Measurements from ENCODE around the gene VKORC1L1.
"Not testable (repeated sequence)": the region's sequence is repeated elsewhere in the genome, so short reads cannot be mapped to it uniquely, and the experiment has no call there.

VKORC1L1 gene

DNA sequence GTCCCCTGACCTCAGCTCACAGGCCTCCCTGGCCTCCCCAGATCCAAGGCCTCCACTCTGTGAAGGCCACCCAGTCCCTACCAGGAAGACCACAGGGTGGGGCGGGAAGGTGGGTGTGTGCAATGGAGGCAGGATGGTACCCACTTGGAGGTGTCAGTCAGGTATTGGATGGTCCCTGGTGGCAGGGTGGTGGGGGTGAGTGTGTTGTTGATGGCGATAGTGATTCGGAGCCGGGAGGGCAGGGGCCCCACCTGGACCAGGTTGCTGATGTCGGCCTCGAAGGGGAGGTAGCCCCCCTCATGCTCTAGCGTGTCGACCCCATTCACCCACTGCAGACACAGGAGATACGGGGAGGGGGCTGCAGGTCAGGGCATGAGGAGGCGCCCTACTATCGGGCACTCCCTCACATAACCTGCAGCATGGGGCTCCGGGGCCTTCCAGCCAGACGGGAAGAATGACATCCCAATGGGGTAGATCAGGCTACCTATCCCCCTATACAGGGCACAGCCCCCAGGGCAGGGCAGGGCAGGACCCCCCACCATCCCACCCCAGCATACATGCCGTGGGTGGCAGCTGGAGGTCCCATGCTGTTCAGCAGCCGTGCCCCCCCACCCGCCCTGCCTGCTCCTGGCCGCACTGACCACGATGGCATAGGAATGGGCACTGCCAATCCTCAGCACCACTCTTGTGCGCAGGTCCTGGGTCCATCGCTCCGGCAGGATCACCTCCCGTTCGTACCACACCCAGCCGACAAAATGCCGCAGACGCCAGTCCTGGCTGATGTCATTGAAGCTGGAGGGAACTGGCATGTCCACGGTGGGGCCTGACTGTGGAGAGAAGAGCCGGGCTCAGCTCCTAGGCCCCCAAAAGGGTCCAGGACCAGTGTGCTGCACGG lies 107.0 kb downstream of the VKORC1L1 start:
- no peak overlapping the region for H3K27ac ChIP-seq (ENCODE audit: low read depth, low read length, severe bottlenecking)
- WGBS, 2 experiments (ENCODE audit: insufficient coverage in 2 of 2), result 88 to 95% methylated on average over 14 to 24 of the region's 29 CpGs
- H3K4me1 ChIP-seq (ENCODE audit: control insufficient read depth, insufficient read depth, low read length, poor library complexity, severe bottlenecking), result no peaks in the 10 kb centered on the region
- no peak overlapping the region for H3K4me3 ChIP-seq (ENCODE audit: extremely low read depth, insufficient read depth, low read length, poor library complexity, severe bottlenecking)
- H3K9me3 ChIP-seq (ENCODE audit: control insufficient read depth, low read length), result no peaks in the 10 kb centered on the region
- peaks cover 42% of the 10 kb centered on the region for H3K36me3 ChIP-seq (ENCODE audit: control insufficient read depth, insufficient read depth, low read length)

DNA sequence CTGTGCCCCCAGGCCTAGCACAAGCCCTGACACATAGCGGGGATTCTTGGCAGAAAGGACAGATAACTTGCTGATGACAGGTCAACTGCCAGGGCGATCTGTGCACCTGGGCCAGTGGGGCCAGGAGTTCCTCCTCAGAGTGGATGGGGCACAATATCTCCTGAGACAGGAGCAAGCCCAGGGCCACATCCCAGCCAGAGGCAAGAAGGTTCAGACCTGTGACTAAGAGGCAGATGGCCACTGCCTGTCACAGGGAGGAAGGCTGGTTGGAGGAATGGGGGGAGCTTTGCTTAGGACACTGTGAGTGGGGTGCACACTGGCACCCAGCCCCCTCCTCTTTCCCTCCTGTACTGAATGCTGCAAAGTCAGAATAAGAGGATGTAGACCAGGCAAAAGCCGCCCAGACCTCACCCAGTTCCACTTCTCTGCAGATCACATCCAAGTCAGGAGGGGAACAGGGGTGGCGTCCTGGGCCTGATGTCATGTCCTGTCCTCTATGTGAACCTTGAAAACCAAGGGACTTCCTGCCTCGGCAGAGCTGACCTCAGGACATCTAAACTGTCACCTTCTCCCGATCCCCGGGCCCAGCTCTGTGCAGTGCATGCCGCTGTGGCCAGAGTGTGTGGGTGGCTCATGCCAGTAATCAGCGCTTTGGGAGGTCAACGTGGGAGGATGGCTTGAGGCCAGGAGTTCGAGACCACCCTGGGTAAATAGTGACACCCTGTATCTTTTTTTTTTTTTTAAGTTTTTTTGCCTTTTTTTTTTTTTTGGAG lies 107.8 kb downstream of the VKORC1L1 start:
- H3K9me3 ChIP-seq (ENCODE audit: control insufficient read depth, low read length), result no peaks in the 10 kb centered on the region
- no peak overlapping the region for H3K27ac ChIP-seq (ENCODE audit: low read depth, low read length, severe bottlenecking)
- 80 to 94% methylated on average over 10 to 11 of the region's 11 CpGs for WGBS, 2 experiments (ENCODE audit: insufficient coverage in 2 of 2)
- no peaks in the 10 kb centered on the region for H3K4me1 ChIP-seq (ENCODE audit: control insufficient read depth, insufficient read depth, low read length, poor library complexity, severe bottlenecking)
- H3K4me3 ChIP-seq (ENCODE audit: extremely low read depth, insufficient read depth, low read length, poor library complexity, severe bottlenecking), result peak overlapping the region; percentile 94
- peaks cover 34% of the 10 kb centered on the region for H3K36me3 ChIP-seq (ENCODE audit: control insufficient read depth, insufficient read depth, low read length)

DNA sequence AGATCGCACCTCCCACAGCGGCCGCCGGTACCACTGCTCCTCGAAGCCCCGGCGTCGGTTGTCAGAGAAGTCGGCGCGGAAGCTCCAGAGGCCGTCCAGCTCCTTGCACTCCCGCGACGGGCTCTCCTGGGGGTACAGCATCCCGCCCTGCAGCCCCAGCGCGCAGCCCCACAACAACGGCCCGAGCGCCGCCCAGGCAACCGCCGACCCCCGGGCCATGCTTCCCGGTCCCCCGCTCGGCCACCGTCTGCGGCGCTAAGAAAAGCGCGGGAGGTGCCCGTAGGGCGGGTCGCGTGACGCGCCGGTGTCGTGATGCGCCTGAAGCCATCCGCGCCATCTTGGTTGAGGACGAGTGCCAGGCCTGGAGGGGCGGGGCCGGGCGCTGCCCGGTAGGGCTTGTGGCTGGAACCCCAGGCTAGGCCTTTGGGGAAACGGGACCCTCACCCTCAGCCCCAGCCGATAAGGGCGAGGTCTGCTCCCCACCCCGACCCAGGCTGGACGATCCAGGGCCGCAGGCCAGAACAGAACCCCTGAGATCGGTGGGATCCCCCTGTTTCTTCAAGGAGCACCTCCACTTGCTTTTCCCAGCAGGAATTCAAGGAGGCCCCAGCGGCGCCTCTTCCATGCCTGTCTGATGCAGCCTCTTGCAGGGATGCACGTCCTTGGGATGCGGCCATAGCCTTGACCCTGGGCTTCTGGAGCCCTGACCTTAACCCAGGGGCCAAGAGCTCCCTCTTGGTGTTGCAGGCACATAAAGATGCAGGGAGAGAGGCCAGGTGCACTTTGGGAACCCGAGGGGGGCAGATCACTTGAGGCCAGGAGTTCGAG lies 109.3 kb downstream of the VKORC1L1 start, which contains the start of gene GUSB:
Gene GUSB (minus strand): TSS at position 249 of the 828 bp plus-strand sequence. CDS start 30 bp downstream, at position 219.
- Histone ChIP-seq H3K9me3 (ENCODE audit: control insufficient read depth, low read length) (no peaks in the 10 kb centered on the region), H3K27ac (ENCODE audit: low read depth, low read length, severe bottlenecking) (peak within 1 kb of the TSS; percentile 47), H3K36me3 (ENCODE audit: control insufficient read depth, insufficient read depth, low read length) (peaks cover 21% of the 10 kb centered on the region), H3K4me1 (ENCODE audit: control insufficient read depth, insufficient read depth, low read length, poor library complexity, severe bottlenecking) (no peaks in the 10 kb centered on the region), H3K4me3 (ENCODE audit: extremely low read depth, insufficient read depth, low read length, poor library complexity, severe bottlenecking) (peak within 1 kb of the TSS; percentile 94)
- 6 to 7% methylated on average over 46 to 59 of the region's 62 CpGs for WGBS, 2 experiments (ENCODE audit: insufficient coverage in 2 of 2)

DNA sequence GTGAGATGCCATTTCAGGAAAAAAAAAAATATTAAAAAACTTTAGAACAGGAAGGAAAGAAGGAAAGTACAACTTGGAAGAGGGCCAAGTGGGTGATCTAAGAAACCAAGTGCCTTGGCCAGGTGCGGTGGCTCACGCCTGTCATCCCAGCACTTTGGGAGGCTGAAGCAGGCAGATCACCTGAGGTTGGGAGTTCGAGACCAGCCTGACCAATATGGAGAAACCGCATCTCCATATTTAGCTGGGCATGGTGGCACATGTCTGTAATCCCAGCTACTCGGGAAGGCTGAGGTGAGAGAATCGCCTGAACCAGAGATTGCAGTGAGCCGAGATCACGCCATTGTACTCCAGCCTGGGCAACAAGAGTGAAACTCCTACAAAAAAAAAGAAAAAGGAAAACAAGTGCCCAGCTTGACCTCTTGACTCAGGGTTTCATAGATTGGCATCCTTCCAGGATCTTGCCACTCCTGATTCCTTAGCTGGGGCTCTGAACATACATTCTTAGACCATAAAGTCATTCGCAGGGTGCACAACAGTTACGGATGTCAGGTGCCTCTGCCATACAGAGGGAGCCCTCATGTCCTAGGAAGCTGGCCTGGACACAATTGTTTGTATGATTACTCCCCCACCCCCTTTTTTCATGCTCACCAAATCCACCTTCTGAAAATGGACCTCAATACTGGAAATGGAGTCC lies 111.2 kb downstream of the VKORC1L1 start:
- WGBS, 2 experiments (ENCODE audit: insufficient coverage in 2 of 2), result 94% methylated on average over 10 of the region's 10 CpGs

DNA sequence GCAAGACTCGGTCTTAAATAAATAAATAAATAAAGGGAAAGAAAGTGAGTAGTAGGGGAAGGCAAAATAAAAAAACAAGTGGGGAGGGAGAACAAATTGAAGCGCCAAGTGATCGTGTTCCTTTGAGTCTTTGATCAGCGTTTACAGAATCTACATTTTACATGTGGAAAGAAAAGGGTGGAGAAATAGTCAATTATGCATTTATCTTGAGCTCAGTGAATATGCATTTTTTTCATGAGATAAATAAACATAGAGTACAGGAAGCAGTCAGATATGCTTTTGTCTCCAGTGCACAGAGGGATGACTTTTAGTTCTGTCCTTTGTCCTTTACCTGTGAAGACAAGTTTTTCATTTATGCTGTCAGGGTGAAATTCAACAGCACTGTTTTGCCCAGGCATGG lies 115.2 kb downstream of the VKORC1L1 start:
- Histone ChIP-seq H3K27ac (ENCODE audit: low read depth, low read length, severe bottlenecking) (no peak overlapping the region), H3K9me3 (ENCODE audit: control insufficient read depth, low read length) (no peaks in the 10 kb centered on the region), H3K36me3 (ENCODE audit: control insufficient read depth, insufficient read depth, low read length) (no peaks in the 10 kb centered on the region), H3K4me3 (ENCODE audit: extremely low read depth, insufficient read depth, low read length, poor library complexity, severe bottlenecking) (no peak overlapping the region), H3K4me1 (ENCODE audit: control insufficient read depth, insufficient read depth, low read length, poor library complexity, severe bottlenecking) (no peaks in the 10 kb centered on the region)
- WGBS, 2 experiments (ENCODE audit: insufficient coverage in 2 of 2), result 84 to 93% methylated on average over 4 of the region's 4 CpGs

More for the DNA sequence above, 111.2 kb downstream of the VKORC1L1 start:
- Histone ChIP-seq H3K4me1 (ENCODE audit: control insufficient read depth, insufficient read depth, low read length, poor library complexity, severe bottlenecking) (no peaks in the 10 kb centered on the region), H3K4me3 (ENCODE audit: extremely low read depth, insufficient read depth, low read length, poor library complexity, severe bottlenecking) (no peak overlapping the region), H3K36me3 (ENCODE audit: control insufficient read depth, insufficient read depth, low read length) (peaks cover 8% of the 10 kb centered on the region), H3K27ac (ENCODE audit: low read depth, low read length, severe bottlenecking) (no peak overlapping the region), H3K9me3 (ENCODE audit: control insufficient read depth, low read length) (no peaks in the 10 kb centered on the region)

DNA sequence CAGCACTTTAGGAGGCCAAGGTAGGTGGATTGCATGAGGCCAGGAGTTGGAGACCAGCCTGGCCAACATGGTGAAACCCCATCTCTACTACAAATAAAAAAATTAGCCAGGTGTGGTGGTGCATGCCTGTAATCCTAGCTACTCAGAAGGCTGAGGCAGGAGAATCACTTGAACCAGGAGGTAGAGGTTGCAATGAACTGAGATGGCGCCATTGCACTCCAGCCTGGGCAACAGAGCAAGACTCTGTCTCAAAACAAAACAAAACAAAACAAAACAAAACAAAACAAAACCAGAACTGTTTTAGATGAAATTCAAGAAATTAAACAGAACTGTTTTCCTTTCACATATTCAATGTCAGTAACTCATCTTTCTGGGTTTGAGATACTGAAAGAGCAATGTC lies 115.6 kb downstream of the VKORC1L1 start:
- H3K36me3 ChIP-seq (ENCODE audit: control insufficient read depth, insufficient read depth, low read length); H3K27ac ChIP-seq (ENCODE audit: low read depth, low read length, severe bottlenecking); H3K4me3 ChIP-seq (ENCODE audit: extremely low read depth, insufficient read depth, low read length, poor library complexity, severe bottlenecking); H3K4me1 ChIP-seq (ENCODE audit: control insufficient read depth, insufficient read depth, low read length, poor library complexity, severe bottlenecking); H3K9me3 ChIP-seq (ENCODE audit: control insufficient read depth, low read length): not testable (repeated sequence)
- 86% methylated on average over 1 of the region's 1 CpG; no CpG with 5 or more reads in 1 of the 2 experiments for WGBS, 2 experiments (ENCODE audit: insufficient coverage in 2 of 2)

DNA sequence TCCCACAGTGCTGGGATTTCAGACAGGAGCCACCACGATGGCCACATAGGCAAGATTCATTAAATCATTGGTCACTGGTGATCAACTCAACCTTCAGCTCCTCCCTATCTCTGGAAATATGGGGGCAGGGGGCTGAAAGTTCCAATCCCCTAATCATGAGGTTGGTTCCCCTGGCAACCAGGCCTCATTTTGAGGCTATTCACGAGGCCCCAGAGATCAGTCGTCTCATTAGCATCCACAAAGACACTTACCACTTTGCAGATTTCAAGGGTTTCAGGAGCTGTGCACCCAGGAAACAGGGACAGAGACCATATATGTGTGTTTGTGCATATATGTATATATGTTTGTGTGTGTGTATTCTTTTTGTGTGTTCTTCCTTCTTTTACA lies 116.8 kb downstream of the VKORC1L1 start:
- H3K27ac ChIP-seq (ENCODE audit: low read depth, low read length, severe bottlenecking), result no peak overlapping the region

DNA sequence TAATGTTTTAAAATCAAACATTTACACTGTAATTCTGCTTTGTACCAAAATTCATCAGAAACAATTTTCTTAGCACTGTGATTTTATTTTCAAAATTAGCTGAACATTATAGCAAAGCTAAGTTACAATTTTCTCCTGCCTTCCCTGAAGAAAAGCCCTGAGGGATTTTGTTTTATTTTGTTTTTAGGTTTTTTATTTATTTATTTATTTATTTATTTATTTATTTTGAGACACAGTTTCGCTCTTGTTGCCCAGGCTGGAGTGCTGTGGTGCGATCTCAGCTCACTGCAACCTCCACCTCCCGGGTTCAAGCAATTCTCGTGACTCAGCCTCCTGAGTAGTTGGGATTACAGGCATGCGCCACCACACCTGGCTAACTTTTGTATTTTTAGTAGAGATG lies 119.0 kb downstream of the VKORC1L1 start:
- not testable (repeated sequence) for H3K27ac ChIP-seq (ENCODE audit: low read depth, low read length, severe bottlenecking); H3K36me3 ChIP-seq (ENCODE audit: control insufficient read depth, insufficient read depth, low read length); H3K9me3 ChIP-seq (ENCODE audit: control insufficient read depth, low read length); H3K4me1 ChIP-seq (ENCODE audit: control insufficient read depth, insufficient read depth, low read length, poor library complexity, severe bottlenecking); H3K4me3 ChIP-seq (ENCODE audit: extremely low read depth, insufficient read depth, low read length, poor library complexity, severe bottlenecking)
- 94 to 97% methylated on average over 3 to 4 of the region's 5 CpGs for WGBS, 2 experiments (ENCODE audit: insufficient coverage in 2 of 2)

More for the DNA sequence above, 116.8 kb downstream of the VKORC1L1 start:
- no peaks in the 10 kb centered on the region for H3K36me3 ChIP-seq (ENCODE audit: control insufficient read depth, insufficient read depth, low read length)
- 63 to 89% methylated on average over 1 of the region's 3 CpGs for WGBS, 2 experiments (ENCODE audit: insufficient coverage in 2 of 2)
- no peaks in the 10 kb centered on the region for H3K9me3 ChIP-seq (ENCODE audit: control insufficient read depth, low read length)
- no peaks in the 10 kb centered on the region for H3K4me1 ChIP-seq (ENCODE audit: control insufficient read depth, insufficient read depth, low read length, poor library complexity, severe bottlenecking)
- H3K4me3 ChIP-seq (ENCODE audit: extremely low read depth, insufficient read depth, low read length, poor library complexity, severe bottlenecking), result no peak overlapping the region

DNA sequence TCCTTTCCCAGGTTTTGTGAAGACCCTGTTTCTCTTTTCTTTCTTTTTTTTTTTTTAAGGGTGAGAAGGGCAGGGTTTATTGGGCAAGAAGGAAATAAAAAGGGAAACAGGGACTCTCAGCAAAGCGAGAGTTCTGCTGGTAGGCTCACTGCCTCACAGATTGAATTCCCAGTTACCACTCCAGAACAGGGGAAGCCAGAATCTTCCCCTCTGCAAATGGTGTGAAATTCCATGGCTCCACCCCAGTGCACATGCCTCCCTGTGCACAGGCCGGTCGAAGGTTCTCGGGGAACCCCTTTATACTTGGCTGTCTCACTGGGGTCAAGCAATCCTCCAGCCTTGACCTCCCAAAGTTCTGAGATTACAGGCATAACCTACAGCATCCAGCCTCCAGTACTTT lies 119.7 kb downstream of the VKORC1L1 start:
- H3K9me3 ChIP-seq (ENCODE audit: control insufficient read depth, low read length), result no peaks in the 10 kb centered on the region
- H3K36me3 ChIP-seq (ENCODE audit: control insufficient read depth, insufficient read depth, low read length), result no peaks in the 10 kb centered on the region
- 94 to 100% methylated on average over 1 to 3 of the region's 4 CpGs for WGBS, 2 experiments (ENCODE audit: insufficient coverage in 2 of 2)

DNA sequence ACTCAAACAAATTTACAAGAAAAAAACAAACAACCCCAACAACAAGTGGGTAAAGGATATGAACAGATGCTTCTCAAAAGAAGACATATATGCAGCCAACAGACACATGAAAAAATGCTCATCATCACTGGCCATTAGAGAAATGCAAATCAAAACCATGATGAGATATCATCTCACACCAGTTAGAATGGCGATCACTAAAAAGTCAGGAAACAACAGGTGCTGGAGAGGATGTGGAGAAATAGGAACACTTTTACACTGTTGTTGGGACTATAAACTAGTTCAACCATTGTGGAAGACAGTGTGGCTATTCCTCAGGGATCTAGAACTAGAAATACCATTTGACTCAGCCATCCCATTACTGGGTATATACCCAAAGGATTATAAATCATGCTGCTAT lies 122.1 kb downstream of the VKORC1L1 start:
- not testable (repeated sequence) for H3K9me3 ChIP-seq (ENCODE audit: control insufficient read depth, low read length); H3K36me3 ChIP-seq (ENCODE audit: control insufficient read depth, insufficient read depth, low read length); H3K4me3 ChIP-seq (ENCODE audit: extremely low read depth, insufficient read depth, low read length, poor library complexity, severe bottlenecking); H3K4me1 ChIP-seq (ENCODE audit: control insufficient read depth, insufficient read depth, low read length, poor library complexity, severe bottlenecking); H3K27ac ChIP-seq (ENCODE audit: low read depth, low read length, severe bottlenecking)
- WGBS, 2 experiments (ENCODE audit: insufficient coverage in 2 of 2), result no CpG with 5 or more reads among the region's 1 CpG

More for the DNA sequence above, 119.7 kb downstream of the VKORC1L1 start:
- Histone ChIP-seq H3K27ac (ENCODE audit: low read depth, low read length, severe bottlenecking) (no peak overlapping the region), H3K4me1 (ENCODE audit: control insufficient read depth, insufficient read depth, low read length, poor library complexity, severe bottlenecking) (no peaks in the 10 kb centered on the region), H3K4me3 (ENCODE audit: extremely low read depth, insufficient read depth, low read length, poor library complexity, severe bottlenecking) (no peak overlapping the region)
